Hepatocyte (in vitro differentiated cells): Measurements from ENCODE around the gene CD52. TPM values are rescaled to one million over a fixed set of nuclear protein-coding genes. Genes with fewer than 3 reads are reported as not detected.

Source experiments
- DNase-seq: peaks from one replicate; pipeline ENCODE4 v3.0.0-alpha.2; 2016; ENCODE audit warnings: low spot score
- H2AFZ ChIP-seq: fragments of 200-600 bp; sonication (generic); 2 replicates; pipeline ENCODE4 v1.6.0; 2016; ENCODE audit warnings: antibody characterized with exemption, mild to moderate bottlenecking
- H3K27ac ChIP-seq: fragments of 200-600 bp; sonication (generic); 2 replicates; pipeline ENCODE4 v1.5.1; 2016; ENCODE audit warnings: mild to moderate bottlenecking
- H3K27me3 ChIP-seq: fragments of 200-600 bp; sonication (generic); 2 replicates; pipeline ENCODE4 v1.6.1; 2016
- H3K36me3 ChIP-seq: fragments of 200-600 bp; sonication (generic); replicated peaks from 2 replicates; pipeline ENCODE4 v1.5.1; 2016; ENCODE audit warnings: low read depth; ENCODE audit not compliant: insufficient read depth
- H3K4me1 ChIP-seq: fragments of 200-600 bp; sonication (generic); 2 replicates; pipeline ENCODE4 v1.5.1; 2016; ENCODE audit warnings: mild to moderate bottlenecking, moderate library complexity; ENCODE audit not compliant: insufficient read depth
- H3K4me2 ChIP-seq: fragments of 200-600 bp; sonication (generic); 2 replicates; pipeline ENCODE4 v1.6.0; 2016
- H3K4me3 ChIP-seq: fragments of 200-600 bp; sonication (generic); 2 replicates; pipeline ENCODE4 v1.5.1; 2016; ENCODE audit warnings: mild to moderate bottlenecking
- H3K79me2 ChIP-seq: fragments of 200-600 bp; sonication (generic); 2 replicates; pipeline ENCODE4 v1.6.0; 2017; ENCODE audit warnings: mild to moderate bottlenecking
- H3K9me2 ChIP-seq: fragments of 200-600 bp; sonication (generic); replicated peaks from 2 replicates; pipeline ENCODE4 v1.6.0; 2017; ENCODE audit warnings: mild to moderate bottlenecking; ENCODE audit not compliant: insufficient read depth
- H3K9me3 ChIP-seq: fragments of 200-600 bp; sonication (generic); 2 replicates; pipeline ENCODE4 v1.5.1; 2016; ENCODE audit warnings: low read depth, mild to moderate bottlenecking
- H4K20me1 ChIP-seq: fragments of 200-600 bp; sonication (generic); 2 replicates; pipeline ENCODE4 v1.6.0; 2016; ENCODE audit warnings: mild to moderate bottlenecking; ENCODE audit not compliant: insufficient read depth, poor library complexity, severe bottlenecking
- CTCF ChIP-seq: fragments of 200-600 bp; sonication (generic); IDR thresholded peaks from 2 replicates; pipeline ENCODE4 v1.5.1; 2016; ENCODE audit warnings: antibody characterized with exemption, mild to moderate bottlenecking; ENCODE audit not compliant: poor library complexity
- EZH2 ChIP-seq: fragments of 200-600 bp; sonication (generic); IDR thresholded peaks from 2 replicates; pipeline ENCODE4 v1.6.1; 2016; ENCODE audit warnings: antibody characterized with exemption, mild to moderate bottlenecking, borderline replicate concordance
- EZH2phosphoT487 ChIP-seq: fragments of 200-600 bp; sonication (generic); IDR thresholded peaks from one replicate; pipeline ENCODE4 v1.6.1; 2018; ENCODE audit warnings: antibody characterized with exemption, mild to moderate bottlenecking, low read depth, moderate library complexity; ENCODE audit not compliant: unreplicated experiment, severe bottlenecking
- WGBS: methylation state at CpG from one replicate; pipeline ENCODE4 v1.1.6; 2016; ENCODE audit warnings: low lambda C conversion rate; ENCODE audit errors: missing lambda C conversion rate; 5-methylcytosine and 5-hydroxymethylcytosine counted together
- polyA plus RNA-seq: library from polyadenylated mRNA; unstranded; fragments of >200 nt; fragmentation: Nextera tagmentation; extraction: Ambion mirVana; gene quantifications from 2 replicates; pipeline ENCODE4 v1.2.1, GENCODE V29; 2016
- total RNA-seq: library from RNA; depleted of rRNA; stranded (reverse); fragments of >200 nt; gene quantifications from 2 replicates; pipeline ENCODE4 v1.2.3, GENCODE V29; 2014

Gene CD52
- total and polyA plus RNA-seq, 2 experiments from 2014 or later, result 3.9 to 8.1 TPM

- no peak for TF ChIP-seq EZH2phosphoT487
- TF ChIP-seq EZH2, result no peak
These were observed 33.2 kb downstream of the CD52 start for GRCh38 chr1:26350701-26351589.

GRCh38 chr1:26351590-26352337, 34.0 kb downstream of the CD52 start:
- H3K4me3 ChIP-seq, result no peak overlapping the region
- no peak for TF ChIP-seq CTCF
- TF ChIP-seq EZH2phosphoT487, result no peak
- TF ChIP-seq EZH2, result no peak
- peaks cover 11% of the 10 kb centered on the region for H3K79me2 ChIP-seq
- H3K9me2 ChIP-seq, result no peaks in the 10 kb centered on the region
- H3K4me1 ChIP-seq, result peaks cover 39% of the 10 kb centered on the region
- H4K20me1 ChIP-seq, result no peaks in the 10 kb centered on the region
- peak overlapping the region; percentile 70 for H3K4me2 ChIP-seq
- DNase-seq, result peak; percentile 78
- H2AFZ ChIP-seq, result no peak overlapping the region
- H3K27me3 ChIP-seq, result no peaks in the 10 kb centered on the region
- H3K9me3 ChIP-seq, result no peaks in the 10 kb centered on the region
- H3K27ac ChIP-seq, result peak overlapping the region; percentile 100
- no peaks in the 10 kb centered on the region for H3K36me3 ChIP-seq
- 60% methylated on average over 12 of the region's 12 CpGs for WGBS

More at GRCh38 chr1:26350701-26351589, 33.2 kb downstream of the CD52 start:
- peaks cover 39% of the 10 kb centered on the region for H3K4me1 ChIP-seq
- no peak overlapping the region for H2AFZ ChIP-seq
- no peaks in the 10 kb centered on the region for H3K36me3 ChIP-seq
- no peaks in the 10 kb centered on the region for H3K9me3 ChIP-seq
- peaks cover 11% of the 10 kb centered on the region for H3K79me2 ChIP-seq
- 63% methylated on average over 9 of the region's 9 CpGs for WGBS
- no peaks in the 10 kb centered on the region for H4K20me1 ChIP-seq
- H3K27me3 ChIP-seq, result no peaks in the 10 kb centered on the region
- peak; percentile 84 for DNase-seq
- H3K9me2 ChIP-seq, result no peaks in the 10 kb centered on the region
- H3K4me3 ChIP-seq, result no peak overlapping the region
- H3K4me2 ChIP-seq, result peak overlapping the region; percentile 60
- peak overlapping the region; percentile 100 for H3K27ac ChIP-seq

GRCh38 chr1:26352338-26352679, 34.6 kb downstream of the CD52 start:
- no peaks in the 10 kb centered on the region for H3K36me3 ChIP-seq
- peak overlapping the region; percentile 100 for H3K27ac ChIP-seq
- peaks cover 39% of the 10 kb centered on the region for H3K4me1 ChIP-seq
- no peak overlapping the region for H2AFZ ChIP-seq
- no peak overlapping the region for H3K4me3 ChIP-seq
- H3K27me3 ChIP-seq, result no peaks in the 10 kb centered on the region
- peak overlapping the region; percentile 70 for H3K4me2 ChIP-seq
- DNase-seq, result no peak
- H3K9me2 ChIP-seq, result no peaks in the 10 kb centered on the region
- H3K9me3 ChIP-seq, result no peaks in the 10 kb centered on the region
- H4K20me1 ChIP-seq, result no peaks in the 10 kb centered on the region
- peaks cover 11% of the 10 kb centered on the region for H3K79me2 ChIP-seq
- no peak for TF ChIP-seq CTCF
- TF ChIP-seq EZH2phosphoT487, result no peak
- no peak for TF ChIP-seq EZH2
- WGBS, result 74% methylated on average over 5 of the region's 5 CpGs
